Peyer's patch (tissue), 4 donors: ENCODE measurements around the gene TNS4.

Experiments
- CTCF ChIP-seq, 6 experiments: fragments of 450-650 bp in 4 of 6; fragments of 200-600 bp in 2 of 6; sonication (generic) in 1 of 6; IDR thresholded peaks; one replicate each; pipeline ENCODE4 v1.5.1; 2017 to 2019; ENCODE audit warnings: antibody characterized with exemption in 6 of 6, mild to moderate bottlenecking in 3 of 6, moderate library complexity in 1 of 6
- POLR2A ChIP-seq, 2 donors: fragments of 450-650 bp; IDR thresholded peaks; one replicate each; pipeline ENCODE4 v1.5.1; 2017; ENCODE audit warnings: antibody characterized with exemption in 2 of 2, mild to moderate bottlenecking in 2 of 2, moderate library complexity in 2 of 2

GRCh38 chr17:40517981-40518380 is 16.6 kb upstream of the TNS4 start:
- no peak for TF ChIP-seq CTCF (IDR thresholded peaks at IDR 0.05)
- TF ChIP-seq POLR2A (IDR thresholded peaks at IDR 0.05): no peak
